ENCODE results near the gene SLC5A3.

The SLC5A3 gene

GRCh38 chr21:34073032-34073748, at the start of gene SLC5A3, which contains the start of gene MRPS6 (continued):
- 0 out of 2 replicates have a peak, but pooled peaks have one; percentile 14 for TF ChIP-seq ZBTB6 (tag by site-specific recombination; IDR thresholded peaks at IDR 0.05)
- no peak for TF ChIP-seq SETDB1 (IDR thresholded peaks at IDR 0.05; ENCODE audit: insufficient read length, low read length)
- TF ChIP-seq OVOL3 (tag by site-specific recombination; IDR thresholded peaks at IDR 0.05), result no peak
- 0 out of 2 replicates have a peak, but pooled peaks have one; percentile 34 for TF ChIP-seq ZBTB44 (tag by site-specific recombination; IDR thresholded peaks at IDR 0.05)
- no peak for TF ChIP-seq GLIS2 (tag by site-specific recombination; IDR thresholded peaks at IDR 0.05)
- TF ChIP-seq ZNF404 (tag by site-specific recombination; IDR thresholded peaks at IDR 0.05), result no peak
- TF ChIP-seq RBAK (tag by site-specific recombination; IDR thresholded peaks at IDR 0.05), result no peak
- no peak for TF ChIP-seq ZNF488 (tag by site-specific recombination; IDR thresholded peaks at IDR 0.05)
- peak; percentile 88 for TF ChIP-seq ZNF660 (tag by site-specific recombination; IDR thresholded peaks at IDR 0.05)
- no peak for TF ChIP-seq BCL11A (tag by site-specific recombination; IDR thresholded peaks at IDR 0.05; ENCODE audit: low read depth)
- TF ChIP-seq ZNF341 (tag by site-specific recombination; IDR thresholded peaks at IDR 0.05; ENCODE audit: low read depth), result no peak
- TF ChIP-seq ZNF473 (tag by site-specific recombination; IDR thresholded peaks at IDR 0.05), result no peak
- peak; percentile 32; the same call in 1 of the 2 replicates for TF ChIP-seq ZNF184 (tag by site-specific recombination; IDR thresholded peaks at IDR 0.05)
- 0 out of 2 replicates have a peak, but pooled peaks have one; percentile 21 for TF ChIP-seq ZNF394 (tag by site-specific recombination; IDR thresholded peaks at IDR 0.05; ENCODE audit: borderline replicate concordance)
- 0 out of 2 replicates have a peak, but pooled peaks have one; percentile 26 for TF ChIP-seq ZFP69B (tag by site-specific recombination; IDR thresholded peaks at IDR 0.05)
- peak; percentile 78 for TF ChIP-seq ZEB2 (tag by site-specific recombination; IDR thresholded peaks at IDR 0.05)
- TF ChIP-seq HIC1 (tag by site-specific recombination; IDR thresholded peaks at IDR 0.05), result no peak
- TF ChIP-seq ZBTB49 (tag by site-specific recombination; IDR thresholded peaks at IDR 0.05; ENCODE audit: low read depth), result no peak
- TF ChIP-seq GFI1B (tag by site-specific recombination; IDR thresholded peaks at IDR 0.05), result no peak
- no peak for TF ChIP-seq ZNF513 (tag by site-specific recombination; IDR thresholded peaks at IDR 0.05)
- TF ChIP-seq ZNF24 (tag by site-specific recombination; IDR thresholded peaks at IDR 0.05), result no peak
- no peak for TF ChIP-seq PRDM2 (tag by site-specific recombination; IDR thresholded peaks at IDR 0.05; ENCODE audit: borderline replicate concordance)
- TF ChIP-seq ZNF121 (tag by site-specific recombination; IDR thresholded peaks at IDR 0.05), result no peak; the same call in 1 of the 2 replicates

Measured in HEK293 (cell line).